Stimulated activated CD8-positive, alpha-beta memory T cell treated with anti-CD3 and anti-CD28 coated beads, Interleukin-2, amount 100 ng/mL, for 1 hour (primary cell): ENCODE results near the gene TJP2.
"Not testable (repeated sequence)": the region's sequence is repeated elsewhere in the genome, so short reads cannot be mapped to it uniquely, and the experiment has no call there.

Experiments used
- DNase-seq, 2 donors: peaks; one replicate each; pipeline ENCODE4 v3.0.0-alpha.2; 2020; ENCODE audit warnings: low read depth in 2 of 2

The TJP2 gene

DNA sequence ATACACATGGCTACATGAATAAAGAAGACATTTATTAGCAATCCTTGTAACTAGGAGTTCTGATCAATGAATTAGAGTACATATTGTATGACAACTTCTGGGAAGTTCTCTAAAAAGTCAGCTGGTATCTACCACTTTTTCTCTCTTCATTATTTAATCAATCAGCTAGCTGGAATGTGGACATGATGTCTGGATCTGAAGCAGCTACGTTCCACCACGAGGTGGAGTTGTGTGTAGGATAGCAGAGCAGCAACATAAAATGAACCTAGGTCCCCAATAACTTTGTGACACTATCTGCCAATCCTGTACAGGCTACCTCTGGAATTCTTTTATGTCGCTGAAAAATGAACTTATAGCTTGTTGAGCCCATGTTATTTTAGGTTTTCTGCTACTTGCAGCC lies 118.0 kb downstream of the TJP2 start:
- DNase-seq = no peak

DNA sequence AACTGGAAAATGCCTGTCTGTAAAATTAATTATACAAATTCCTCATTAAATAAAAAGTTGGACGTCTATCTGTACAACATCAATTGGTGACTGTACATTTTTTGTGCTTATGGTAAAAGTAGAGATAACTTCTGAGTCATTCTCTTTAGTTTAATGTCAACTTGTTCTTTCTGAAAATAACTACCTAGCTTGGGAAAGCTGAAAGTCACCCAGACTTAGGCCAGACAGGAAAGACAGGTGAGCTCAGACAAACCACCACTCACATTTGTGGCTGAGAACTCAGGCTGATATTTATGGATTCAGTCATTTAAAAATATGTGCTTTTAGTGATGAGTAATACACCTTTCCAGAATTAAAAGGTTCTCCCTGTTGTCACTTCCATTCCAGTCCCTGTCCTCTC lies 119.1 kb downstream of the TJP2 start:
- no peak for DNase-seq

DNA sequence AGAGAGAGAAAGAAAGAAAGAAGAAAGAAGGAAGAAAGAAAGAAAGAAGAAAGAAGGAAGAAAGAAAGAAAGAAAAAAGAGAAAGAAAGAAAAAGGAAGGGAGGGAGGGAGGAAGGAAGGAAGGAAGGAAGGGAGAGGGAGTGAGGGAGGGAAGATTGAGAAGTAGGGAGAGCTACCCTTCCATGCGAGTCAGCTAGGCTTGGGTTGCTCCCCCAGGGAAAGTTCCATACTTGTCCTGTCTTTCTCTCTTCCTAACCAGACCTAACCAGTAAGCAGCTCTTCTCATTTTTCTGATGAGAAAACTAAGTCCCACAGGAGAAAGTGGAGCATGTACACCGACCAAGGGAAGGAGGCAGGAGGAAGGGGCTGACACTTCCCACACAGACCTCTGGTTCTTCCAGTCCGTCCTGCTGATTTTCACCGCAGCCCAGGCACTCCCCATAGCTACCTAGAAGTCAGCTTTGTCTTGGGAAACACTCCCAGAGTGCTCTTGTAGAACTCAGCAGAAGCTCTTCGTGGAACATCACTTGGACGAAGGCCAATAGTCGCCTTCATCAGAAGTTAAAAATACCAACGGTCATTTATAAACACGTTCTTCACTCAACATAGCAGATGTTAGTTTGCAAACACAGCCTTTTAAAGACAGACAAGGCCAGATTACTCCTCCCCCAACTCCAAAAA lies 121.9 kb downstream of the TJP2 start:
- DNase-seq = no peak

- no peak for DNase-seq
Observed at GRCh38 chr9:69297300-69297980, 123.4 kb downstream of the TJP2 start.

DNA sequence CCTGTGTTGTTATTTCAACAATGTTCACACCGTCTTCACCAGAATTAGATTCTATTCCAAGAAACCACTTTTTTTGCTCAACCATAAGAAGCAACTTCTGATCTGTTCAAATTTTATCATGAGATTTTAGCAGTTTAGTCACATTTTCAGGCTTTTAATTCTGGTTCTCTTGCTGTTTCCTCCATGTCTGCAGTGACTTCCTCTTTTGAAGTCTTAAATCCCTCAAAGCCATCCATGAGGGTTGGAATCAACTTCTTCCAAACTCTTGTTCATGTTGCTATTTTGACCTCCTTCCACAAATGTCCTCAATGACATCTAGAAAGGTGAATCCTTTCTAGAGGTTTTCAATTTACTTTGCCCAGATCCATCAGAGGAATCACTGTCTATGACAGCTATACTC lies 125.2 kb downstream of the TJP2 start:
- no peak for DNase-seq

- no peak for DNase-seq
Observed at GRCh38 chr9:69299826-69300225, 125.7 kb downstream of the TJP2 start.

DNA sequence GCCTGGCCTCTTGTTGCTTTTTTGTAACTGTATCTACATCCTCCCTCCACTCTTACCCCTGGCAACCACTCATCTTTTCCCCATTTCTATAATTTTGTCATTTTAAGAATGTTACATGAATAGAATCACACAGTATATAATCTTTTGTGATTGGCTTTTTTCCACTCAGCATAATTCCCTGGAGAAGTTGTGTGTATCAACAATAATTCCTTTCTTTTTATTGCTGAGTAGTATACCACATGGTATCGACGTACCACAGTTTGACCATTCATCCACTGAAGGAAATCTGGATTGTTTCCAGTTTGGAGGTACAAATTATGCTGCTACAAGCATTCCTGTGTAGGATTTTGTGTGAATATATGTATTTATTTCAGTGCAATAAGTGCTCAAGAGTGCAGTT lies 129.3 kb downstream of the TJP2 start:
- DNase-seq = no peak

DNA sequence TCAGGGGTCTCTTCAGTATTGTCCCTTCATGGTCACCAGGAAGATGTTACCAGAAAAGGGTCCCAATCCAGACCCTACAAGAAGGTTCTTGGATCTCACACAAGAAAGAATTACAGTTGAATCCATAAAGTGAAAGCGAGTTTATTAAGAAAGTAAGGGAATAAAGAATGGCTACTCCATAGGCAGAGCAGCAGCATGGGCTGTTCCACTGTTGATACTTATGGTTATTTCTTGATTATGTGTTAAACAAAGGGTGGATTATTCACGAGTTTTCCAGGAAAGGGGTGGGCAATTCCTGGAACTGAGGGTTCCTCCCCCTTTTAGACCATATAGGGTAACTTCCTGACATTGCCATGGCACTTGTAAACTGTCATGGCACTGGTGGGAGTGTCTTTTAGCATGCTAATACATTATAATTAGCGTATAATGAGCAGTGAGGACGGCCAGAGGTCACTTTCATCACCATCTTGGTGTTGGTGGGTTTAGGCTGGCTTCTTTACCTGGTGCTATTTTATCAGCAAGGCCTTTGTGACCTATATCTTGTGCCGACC lies 132.9 kb downstream of the TJP2 start:
- not testable (repeated sequence) for DNase-seq

DNA sequence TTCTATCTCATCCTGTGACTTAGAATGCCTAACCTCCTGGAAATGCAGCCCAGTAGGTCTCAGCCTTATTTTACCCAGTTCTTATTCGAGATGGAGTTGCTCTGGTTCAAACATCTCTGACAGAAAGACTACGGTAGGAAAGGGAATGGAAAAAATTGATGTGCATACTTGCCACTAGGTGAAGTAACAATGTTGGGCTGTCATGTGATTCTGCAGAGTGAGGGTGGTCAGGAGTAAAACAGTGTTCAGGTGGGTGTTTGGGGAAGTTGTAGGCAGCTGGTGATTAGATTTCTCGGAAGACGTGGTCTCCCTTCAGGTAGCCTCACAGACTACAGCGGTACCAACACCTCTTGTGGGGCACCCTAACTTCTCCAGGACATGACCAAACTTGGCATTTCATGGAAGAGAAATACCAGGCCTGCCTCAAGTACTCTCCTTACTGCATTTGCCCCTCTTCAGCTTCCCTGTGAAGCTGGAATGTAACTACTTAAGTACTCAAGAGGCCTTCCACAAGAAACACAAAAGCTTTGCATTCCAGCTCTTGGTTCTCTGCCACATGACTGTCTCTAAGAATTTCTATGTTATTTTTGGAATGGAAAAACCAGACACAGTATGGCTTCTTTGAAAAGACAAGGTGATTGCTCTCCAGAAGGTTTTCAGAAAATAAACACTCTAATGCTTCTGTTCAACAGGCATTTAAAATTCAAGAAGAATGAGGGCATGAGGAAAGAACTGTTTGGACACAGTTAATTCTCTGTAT lies 133.5 kb downstream of the TJP2 start:
- DNase-seq = no peak

DNA sequence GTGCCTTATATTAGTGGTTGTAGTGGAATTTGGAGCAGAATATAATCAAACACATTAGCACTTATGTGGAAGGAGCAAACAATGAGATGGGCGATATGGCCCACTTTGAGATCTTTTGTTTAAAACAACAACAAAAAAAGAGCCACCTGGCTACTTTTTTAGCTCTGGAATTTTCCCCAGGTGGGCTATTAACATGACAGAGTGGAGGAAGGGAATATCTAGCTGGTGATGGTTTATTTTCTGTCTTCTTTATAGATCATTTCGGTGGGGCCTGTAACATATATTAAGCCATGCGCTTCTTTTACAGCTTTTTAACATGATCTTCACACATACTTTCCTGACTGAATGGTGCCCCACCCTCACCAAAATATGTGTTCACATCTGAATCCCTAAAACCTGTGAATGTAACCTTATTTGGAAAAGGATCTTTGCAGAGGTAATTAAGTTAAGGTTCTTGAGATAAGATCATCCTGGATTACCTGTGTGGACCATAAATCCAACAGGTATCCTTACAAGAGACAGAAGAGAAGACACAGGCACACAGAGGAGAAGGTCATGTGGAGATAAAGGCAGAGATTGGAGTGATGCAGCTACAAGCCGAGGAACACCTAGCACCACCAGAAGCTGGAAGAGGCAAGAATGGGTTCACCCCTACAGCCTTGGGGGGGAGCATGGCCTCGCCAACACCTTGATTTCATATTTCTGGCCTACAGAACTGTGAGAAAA lies 134.3 kb downstream of the TJP2 start:
- DNase-seq = no peak

DNA sequence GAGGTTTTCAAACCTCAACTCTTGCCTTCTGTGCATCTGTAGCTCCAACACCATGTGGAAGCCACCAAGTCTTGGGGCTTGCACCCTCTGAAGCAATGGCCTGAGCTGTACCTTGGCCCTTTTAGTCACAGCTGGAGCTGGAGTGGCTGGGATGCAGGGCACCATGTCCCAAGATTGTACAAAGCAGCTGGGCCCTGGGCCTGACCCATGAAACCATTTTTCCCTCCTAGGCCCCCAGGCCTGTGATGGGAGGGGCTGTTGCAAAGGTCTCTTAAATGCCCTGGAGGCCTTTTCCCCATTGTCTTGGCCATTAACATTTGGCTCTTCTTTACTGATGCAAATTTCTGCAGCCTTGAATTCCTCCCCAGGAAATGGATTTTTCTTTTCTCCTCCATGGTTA lies 139.1 kb downstream of the TJP2 start:
- no peak for DNase-seq

- DNase-seq = no peak
Observed at GRCh38 chr9:69314547-69314946, 140.5 kb downstream of the TJP2 start.

- DNase-seq = no peak
Observed at GRCh38 chr9:69317081-69317480, 143.0 kb downstream of the TJP2 start.

DNA sequence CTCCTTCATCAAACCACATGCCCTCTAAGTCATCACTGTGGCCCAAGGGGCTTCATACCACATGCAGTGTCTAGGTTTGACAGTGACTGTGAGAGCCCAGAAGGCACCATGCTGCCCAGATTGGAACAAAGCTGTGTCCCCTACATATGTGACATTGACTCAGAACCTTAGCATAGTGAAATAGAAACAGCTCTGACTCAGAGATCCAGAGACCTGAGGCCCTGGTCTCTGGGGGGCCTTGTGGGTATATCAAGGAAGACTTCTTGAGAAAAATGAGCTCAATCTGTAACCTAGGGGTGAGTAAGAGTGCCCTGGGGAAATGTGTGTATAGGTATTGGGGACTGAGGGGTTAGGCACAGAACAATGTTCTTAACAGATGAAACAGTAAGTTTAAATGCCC lies 143.8 kb downstream of the TJP2 start:
- DNase-seq = no peak

DNA sequence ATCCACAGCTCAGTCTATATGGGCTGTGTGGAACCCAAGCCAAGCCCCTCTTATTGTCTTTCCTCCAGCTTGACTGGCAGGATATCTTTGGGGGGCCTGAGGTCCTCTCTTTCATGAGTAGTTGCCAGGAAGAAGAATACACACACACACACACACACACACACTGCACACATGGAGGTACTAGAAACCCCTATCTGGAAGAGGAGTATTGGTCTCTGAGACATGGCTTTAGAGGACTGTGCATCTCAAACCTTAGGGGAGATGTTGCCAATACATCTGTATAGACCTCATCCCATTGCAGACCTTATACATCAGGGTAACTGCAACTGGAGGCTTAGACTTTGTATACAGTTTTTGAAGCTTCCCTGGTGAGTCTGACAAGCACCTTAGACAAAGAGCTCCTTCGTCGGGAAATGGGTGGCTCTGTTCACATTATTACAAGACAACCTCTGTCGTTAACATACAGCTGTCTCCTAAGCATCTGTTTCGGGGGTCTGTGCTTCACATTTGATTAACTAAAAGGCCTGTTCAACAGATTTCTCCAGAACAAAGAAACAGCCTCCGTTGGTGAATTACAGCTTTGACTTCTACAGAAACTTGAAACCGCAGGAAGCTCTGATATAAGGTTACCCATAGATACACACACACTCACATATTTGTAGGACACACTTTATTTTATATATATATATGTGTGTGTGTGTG lies 145.4 kb downstream of the TJP2 start:
- DNase-seq = no peak

DNA sequence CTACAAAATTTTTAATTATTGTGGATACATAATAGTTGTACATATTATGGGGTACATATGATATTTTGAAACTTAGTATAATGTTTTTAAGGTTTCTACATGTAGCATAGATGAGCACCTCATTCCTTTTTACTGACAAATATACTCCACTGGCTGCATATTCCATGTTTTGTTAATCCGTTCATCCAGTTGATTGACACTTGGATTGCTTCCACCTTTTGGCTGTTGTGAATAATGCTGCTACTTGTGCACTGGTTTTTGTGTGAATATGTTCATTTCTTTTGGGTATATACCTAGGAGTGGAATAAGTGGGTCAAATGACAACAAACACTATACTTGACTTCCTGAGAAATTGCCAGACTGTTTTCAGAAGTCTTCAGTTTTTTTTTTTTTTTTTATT lies 148.2 kb downstream of the TJP2 start:
- DNase-seq = no peak

- DNase-seq = no peak
Observed at GRCh38 chr9:69323861-69324260, 149.8 kb downstream of the TJP2 start.
